Osteocyte (in vitro differentiated cells): Measurements from ENCODE around the gene MPHOSPH10. TPM values are rescaled to one million over a fixed set of nuclear protein-coding genes. Genes with fewer than 3 reads are reported as not detected.
A peak's percentile ranks its signal among the peaks of the same experiment; 100 is the strongest.
"Not testable (repeated sequence)": the region's sequence is repeated elsewhere in the genome, so short reads cannot be mapped to it uniquely, and the experiment has no call there.

Experiments
- DNase-seq: peaks from one replicate; pipeline ENCODE4 v3.0.0; 2021; ENCODE audit warnings: mixed read lengths; ENCODE audit not compliant: unreplicated experiment; ENCODE audit errors: extremely low spot score
- H3K27ac Mint-ChIP-seq: one replicate; pipeline ENCODE4 v1.8.0; 2021; ENCODE audit warnings: mild to moderate bottlenecking, mixed read lengths; ENCODE audit not compliant: unreplicated experiment
- H3K27me3 Mint-ChIP-seq: one replicate; pipeline ENCODE4 v1.8.0; 2021; ENCODE audit warnings: mixed read lengths; ENCODE audit not compliant: unreplicated experiment
- H3K36me3 Mint-ChIP-seq: one replicate; pipeline ENCODE4 v1.8.0; 2021; ENCODE audit warnings: mixed read lengths; ENCODE audit not compliant: unreplicated experiment
- H3K4me1 Mint-ChIP-seq: one replicate; pipeline ENCODE4 v1.8.0; 2021; ENCODE audit warnings: mixed read lengths; ENCODE audit not compliant: unreplicated experiment
- H3K4me3 Mint-ChIP-seq: one replicate; pipeline ENCODE4 v1.8.0; 2021; ENCODE audit warnings: mild to moderate bottlenecking, moderate library complexity, mixed read lengths; ENCODE audit not compliant: unreplicated experiment
- H3K9me3 Mint-ChIP-seq: one replicate; pipeline ENCODE4 v1.8.0; 2021; ENCODE audit warnings: mixed read lengths; ENCODE audit not compliant: unreplicated experiment
- CTCF ChIP-seq: fragments of 200-600 bp; sonication (generic); IDR thresholded peaks from 2 replicates; pipeline ENCODE4 v1.5.0; 2021; ENCODE audit warnings: antibody characterized with exemption, mild to moderate bottlenecking, moderate library complexity
- total RNA-seq: library from RNA; stranded (reverse); gene quantifications from 2 replicates; pipeline ENCODE4 v1.2.1, GENCODE V29; 2021

MPHOSPH10 gene
- total RNA-seq, 1 donor from 2014 or later = 38.6 TPM

- Mint-ChIP-seq H3K27me3 (peaks cover 33% of the 10 kb centered on the region), H3K4me3 (no peak overlapping the region), H3K36me3 (no peaks in the 10 kb centered on the region), H3K27ac (no peak overlapping the region), H3K4me1 (no peaks in the 10 kb centered on the region), H3K9me3 (no peaks in the 10 kb centered on the region)
- TF ChIP-seq CTCF = no peak
- peak; percentile 42 for DNase-seq
Measured at GRCh38 chr2:71173096-71173495, 42.7 kb downstream of the MPHOSPH10 start.

DNA sequence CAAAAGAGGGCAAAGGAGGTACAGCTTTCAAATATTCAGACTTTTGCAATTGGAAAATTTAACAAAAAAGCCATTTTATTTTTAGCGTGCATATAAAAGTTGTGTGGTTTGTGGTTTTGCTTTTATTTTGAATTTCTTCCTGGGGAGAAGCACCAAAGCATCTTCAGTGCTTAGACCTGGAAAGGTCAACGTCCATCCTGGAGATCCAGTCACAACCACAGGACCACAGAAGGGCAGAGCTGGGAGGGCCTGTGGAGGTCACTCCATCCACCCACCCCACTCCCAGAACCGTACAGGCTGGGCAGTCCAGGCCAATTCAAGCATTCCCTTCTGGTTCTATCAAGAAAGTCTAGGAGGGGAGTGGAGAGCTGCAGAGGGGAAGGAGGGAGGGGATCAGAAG lies 43.8 kb downstream of the MPHOSPH10 start:
- Mint-ChIP-seq H3K4me1 (no peaks in the 10 kb centered on the region), H3K27ac (no peak overlapping the region), H3K36me3 (no peaks in the 10 kb centered on the region), H3K9me3 (no peaks in the 10 kb centered on the region), H3K4me3 (no peak overlapping the region), H3K27me3 (peaks cover 39% of the 10 kb centered on the region)
- no peak for TF ChIP-seq CTCF
- DNase-seq = peak; percentile 63

GRCh38 chr2:71178836-71179235 lies 48.4 kb downstream of the MPHOSPH10 start:
- H3K36me3 Mint-ChIP-seq, H3K4me1 Mint-ChIP-seq, H3K9me3 Mint-ChIP-seq, H3K4me3 Mint-ChIP-seq, DNase-seq, H3K27ac Mint-ChIP-seq: not testable (repeated sequence)
- H3K27me3 Mint-ChIP-seq = peaks cover 46% of the 10 kb centered on the region

- Mint-ChIP-seq H3K36me3 (no peaks in the 10 kb centered on the region), H3K4me3 (no peak overlapping the region), H3K9me3 (no peaks in the 10 kb centered on the region), H3K27me3 (peaks cover 46% of the 10 kb centered on the region), H3K27ac (no peak overlapping the region), H3K4me1 (no peaks in the 10 kb centered on the region)
- no peak for TF ChIP-seq CTCF
- no peak for DNase-seq
Measured at GRCh38 chr2:71181316-71181715, 50.9 kb downstream of the MPHOSPH10 start.

DNA sequence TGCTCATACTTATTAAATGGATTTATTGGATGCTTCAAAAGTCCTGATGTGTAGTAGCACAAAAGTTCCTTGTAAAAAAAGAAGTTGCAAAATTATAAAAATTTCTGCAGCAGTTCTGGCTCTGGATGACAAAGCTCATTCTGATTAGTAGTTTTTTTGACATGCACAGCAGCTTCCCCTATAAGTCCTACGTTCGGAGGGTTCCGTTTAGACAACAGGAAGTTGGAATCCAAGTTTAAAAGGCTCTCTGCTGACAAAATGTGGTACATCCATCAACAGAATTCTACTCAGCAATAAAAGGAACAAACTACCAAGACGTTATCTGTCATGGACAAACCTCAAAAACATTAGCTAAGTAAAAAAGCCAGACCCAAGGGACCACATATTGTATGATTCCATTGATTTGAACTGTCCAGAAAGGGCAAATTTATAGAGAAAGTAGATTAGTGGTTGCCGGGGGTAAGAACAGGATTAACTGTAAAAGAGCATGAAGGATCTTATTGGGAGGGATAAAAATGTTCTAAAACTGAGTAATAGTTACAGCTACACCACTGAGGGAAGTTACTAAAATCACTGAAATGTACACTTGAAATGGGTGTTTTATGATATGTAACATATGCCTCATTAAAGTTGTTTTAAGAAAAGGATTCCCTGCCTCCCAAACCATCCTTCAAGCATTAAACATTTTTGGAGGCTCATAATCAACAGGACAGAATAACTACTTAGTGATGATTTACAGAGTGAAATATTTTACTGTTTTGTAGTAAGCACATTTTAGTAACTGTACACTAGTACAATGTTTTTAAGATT lies 53.1 kb downstream of the MPHOSPH10 start:
- H3K27me3 Mint-ChIP-seq = peaks cover 43% of the 10 kb centered on the region
- DNase-seq, H3K4me3 Mint-ChIP-seq, H3K27ac Mint-ChIP-seq, H3K36me3 Mint-ChIP-seq, H3K4me1 Mint-ChIP-seq, H3K9me3 Mint-ChIP-seq: not testable (repeated sequence)

- TF ChIP-seq CTCF = no peak
- DNase-seq = no peak
- Mint-ChIP-seq H3K27ac (no peak overlapping the region), H3K4me1 (no peaks in the 10 kb centered on the region), H3K4me3 (no peak overlapping the region), H3K36me3 (no peaks in the 10 kb centered on the region), H3K9me3 (no peaks in the 10 kb centered on the region), H3K27me3 (peaks cover 45% of the 10 kb centered on the region)
Measured at GRCh38 chr2:71186973-71187372, 56.5 kb downstream of the MPHOSPH10 start.
